Endothelial cell of umbilical vein (primary cell): Measurements from ENCODE around the gene CD48. TPM values are rescaled to one million over a fixed set of nuclear protein-coding genes. Genes with fewer than 3 reads are reported as not detected.

Experiments used
- BruUV-seq: library from RNA; stranded (reverse); fragments of 400-500 nt; replicated peaks from 2 replicates; lab custom pipeline; 2021; lab: Mats Ljungman, UMichigan
- CTCF ChIA-PET: fragments of 300-600, 350-600 bp; sonication (Branson Sonifier 250); formaldehyde crosslinking; loops from one replicate; lab custom pipeline; 2021; ENCODE audit warnings: antibody characterized with exemption, inconsistent platforms; lab: Charles Lee
- POLR2A ChIA-PET: fragments of 300-600, 350-600 bp; sonication (Branson Sonifier 250); formaldehyde crosslinking; loops from one replicate; lab custom pipeline; 2021; ENCODE audit warnings: antibody characterized with exemption, inconsistent platforms; lab: Charles Lee
- DNase-seq: peaks from one replicate; pipeline ENCODE4 v3.0.0-alpha.2; 2011; ENCODE audit warnings: low read depth, low spot score
- FAIRE-seq: peaks from 2 replicates; lab custom pipeline; 2011; peaks lifted over from hg19 to GRCh38; lab: Jason Lieb, UNC
- H2AFZ ChIP-seq: 2 replicates; pipeline ENCODE4 v1.6.0; 2012; ENCODE audit warnings: low read depth, low read length, control low read depth, inconsistent platforms
- H3K27ac ChIP-seq: 2 replicates; pipeline ENCODE4 v1.5.1; 2011; ENCODE audit warnings: low read depth, mild to moderate bottlenecking, control low read depth, low read length, moderate library complexity; ENCODE audit not compliant: insufficient read depth
- H3K27me3 ChIP-seq, 2 experiments: 2 replicates each; pipeline versions ENCODE4 v1.6.0 to v1.6.1; 2011; ENCODE audit warnings: low read length in 2 of 2, mixed read lengths in 1 of 2; ENCODE audit not compliant: control insufficient read depth in 2 of 2, insufficient read depth in 2 of 2
- H3K36me3 ChIP-seq, 2 experiments: 2 replicates in 1 of 2; 3 replicates in 1 of 2; pipeline ENCODE4 v1.5.1; 2011; ENCODE audit warnings: low read length in 2 of 2, mild to moderate bottlenecking in 1 of 2, moderate library complexity in 1 of 2; ENCODE audit not compliant: control insufficient read depth in 2 of 2, insufficient read depth in 2 of 2; ENCODE audit errors: extremely low read depth in 1 of 2
- H3K4me1 ChIP-seq: 3 replicates; pipeline ENCODE4 v1.5.1; 2011; ENCODE audit warnings: mild to moderate bottlenecking, low read length; ENCODE audit not compliant: control insufficient read depth, insufficient read depth; ENCODE audit errors: extremely low read depth
- H3K4me2 ChIP-seq: 2 replicates; pipeline ENCODE4 v1.6.1; 2011; ENCODE audit warnings: low read length, control low read depth, mixed read lengths; ENCODE audit not compliant: insufficient read depth
- H3K4me3 ChIP-seq, 3 experiments: fragments of 200-600 bp in 1 of 3; sonication (generic), shearing (Covaris generic) in 1 of 3; replicated peaks in 1 of 3; 2 replicates each; pipeline ENCODE4 v1.5.1; 2011 to 2016; ENCODE audit warnings: control low read depth in 3 of 3, low read length in 3 of 3, mild to moderate bottlenecking in 2 of 3, inconsistent platforms in 1 of 3, low read depth in 1 of 3, moderate library complexity in 1 of 3; ENCODE audit not compliant: insufficient read depth in 1 of 3
- H3K79me2 ChIP-seq: 2 replicates; pipeline ENCODE4 v1.6.0; 2012; ENCODE audit warnings: low read length, inconsistent platforms; ENCODE audit not compliant: control insufficient read depth, insufficient read depth
- H3K9ac ChIP-seq: replicated peaks from 2 replicates; pipeline ENCODE3; 2011; ENCODE audit warnings: low read length, control low read depth; ENCODE audit not compliant: insufficient read depth; ENCODE audit errors: extremely low read depth
- H3K9me1 ChIP-seq: replicated peaks from 3 replicates; pipeline ENCODE4 v1.6.0; 2011; ENCODE audit warnings: mild to moderate bottlenecking, low read length; ENCODE audit not compliant: control insufficient read depth, insufficient read depth; ENCODE audit errors: extremely low read depth
- H3K9me3 ChIP-seq: replicated peaks from 2 replicates; pipeline ENCODE4 v1.5.1; 2012; ENCODE audit warnings: low read length, inconsistent platforms; ENCODE audit not compliant: control insufficient read depth, insufficient read depth
- H4K20me1 ChIP-seq: replicated peaks from 2 replicates; pipeline ENCODE3; 2011; ENCODE audit warnings: mild to moderate bottlenecking, low read length; ENCODE audit not compliant: control insufficient read depth, insufficient read depth; ENCODE audit errors: extremely low read depth
- EZH2 ChIP-seq: IDR thresholded peaks from 2 replicates; pipeline ENCODE4 v1.6.1; 2012; ENCODE audit warnings: borderline replicate concordance, low read depth, mild to moderate bottlenecking, moderate library complexity, low read length, inconsistent platforms; ENCODE audit not compliant: severe bottlenecking
- FOS ChIP-seq: IDR thresholded peaks from 2 replicates; pipeline ENCODE4 v1.6.1; 2011; ENCODE audit warnings: mild to moderate bottlenecking, low read length, moderate library complexity, borderline replicate concordance; ENCODE audit not compliant: insufficient read depth
- GATA2 ChIP-seq: IDR thresholded peaks from 2 replicates; pipeline ENCODE4 v1.7.0; 2011; ENCODE audit warnings: low read depth, mild to moderate bottlenecking, moderate library complexity, mixed read lengths, low read length; ENCODE audit not compliant: insufficient read length, insufficient read depth
- JUN ChIP-seq: IDR thresholded peaks from 2 replicates; pipeline ENCODE4 v1.6.1; 2011; ENCODE audit warnings: borderline replicate concordance, low read depth; ENCODE audit not compliant: insufficient read length, insufficient read depth
- MAX ChIP-seq: IDR thresholded peaks from 2 replicates; pipeline ENCODE4 v1.6.1; 2011; ENCODE audit not compliant: insufficient read depth, insufficient read length
- MYC ChIP-seq: IDR thresholded peaks from one replicate; pipeline ENCODE4 v1.6.1; 2011; ENCODE audit warnings: mild to moderate bottlenecking, low read depth, low read length
- POLR2A ChIP-seq: IDR thresholded peaks from 2 replicates; pipeline ENCODE4 v1.6.1; 2012; ENCODE audit warnings: low read depth, mild to moderate bottlenecking, control low read depth, low read length
- POLR2AphosphoS5 ChIP-seq: IDR thresholded peaks from 2 replicates; pipeline ENCODE4 v1.6.1; 2012; ENCODE audit warnings: low read depth, mild to moderate bottlenecking, control low read depth, low read length, moderate library complexity; ENCODE audit not compliant: insufficient read depth
- dilution Hi-C: fragments of 300-500 bp; cut with MboI; formaldehyde crosslinking; loops from one replicate; pipeline ENCODE4 v1.15.0; 2019; ENCODE audit warnings: low sequenced_read_pairs; ENCODE audit not compliant: extremely low pct_ligation_motif_present
- intact Hi-C: fragments of 100-400 bp; cut with micrococcal nuclease; formaldehyde crosslinking; loops from one replicate; pipeline ENCODE4 v1.10.0; 2022
- polyA plus RNA-seq, 4 experiments: library from polyadenylated mRNA; depleted of rRNA in 3 of 4; stranded (reverse) in 3 of 4; unstranded in 1 of 4; fragments of >200 nt; gene quantifications; 2 replicates each; pipeline versions ENCODE4 v1.2.1 to v1.2.3, GENCODE V29; 2011 to 2012; ENCODE audit warnings: missing spikeins in 1 of 4
- total RNA-seq: library from RNA; stranded (reverse); gene quantifications from 2 replicates; pipeline ENCODE4 v1.2.3, GENCODE V29; 2021
- TF ChIP-seq, protein P1 (sequence below), 2 donors: IDR thresholded peaks; 1 replicate in 1 of 2; 2 replicates in 1 of 2; pipeline ENCODE4 v1.5.1; 2011; ENCODE audit warnings: low read length in 2 of 2, mild to moderate bottlenecking in 2 of 2, moderate library complexity in 2 of 2, control low read depth in 1 of 2, inconsistent platforms in 1 of 2, low read depth in 1 of 2; ENCODE audit not compliant: insufficient read depth in 1 of 2; ENCODE audit errors: extremely low read depth in 1 of 2

CD48 gene
- total and polyA plus RNA-seq, 2 donors (not counting 3 experiments of a cell fraction or from before 2014, with no cell fraction given), result not detected

- Histone ChIP-seq H2AFZ (no peak overlapping the region), H3K27ac (no peak overlapping the region), H3K36me3 (no peaks in the 10 kb centered on the region), H4K20me1 (no peaks in the 10 kb centered on the region), H3K9ac (no peak overlapping the region), H3K4me3 (no peak overlapping the region), H3K27me3 (peaks cover 4 to 7% of the 10 kb centered on the region in 2 experiments), H3K4me2 (no peak overlapping the region), H3K9me3 (no peaks in the 10 kb centered on the region), H3K9me1 (no peaks in the 10 kb centered on the region), H3K4me1 (no peaks in the 10 kb centered on the region), H3K79me2 (no peaks in the 10 kb centered on the region)
- CTCF ChIA-PET, result interaction anchor here (0.8 kb wide), 1 partner anchor 33 kb away, joined by 4 read pairs; no protein-coding TSS in a partner anchor
- POLR2A ChIA-PET, result no interaction called here
- intact Hi-C loops (no loop called here), dilution Hi-C loops (no loop called here)
- FAIRE-seq, result no peak
- TF ChIP-seq, protein P1, sequence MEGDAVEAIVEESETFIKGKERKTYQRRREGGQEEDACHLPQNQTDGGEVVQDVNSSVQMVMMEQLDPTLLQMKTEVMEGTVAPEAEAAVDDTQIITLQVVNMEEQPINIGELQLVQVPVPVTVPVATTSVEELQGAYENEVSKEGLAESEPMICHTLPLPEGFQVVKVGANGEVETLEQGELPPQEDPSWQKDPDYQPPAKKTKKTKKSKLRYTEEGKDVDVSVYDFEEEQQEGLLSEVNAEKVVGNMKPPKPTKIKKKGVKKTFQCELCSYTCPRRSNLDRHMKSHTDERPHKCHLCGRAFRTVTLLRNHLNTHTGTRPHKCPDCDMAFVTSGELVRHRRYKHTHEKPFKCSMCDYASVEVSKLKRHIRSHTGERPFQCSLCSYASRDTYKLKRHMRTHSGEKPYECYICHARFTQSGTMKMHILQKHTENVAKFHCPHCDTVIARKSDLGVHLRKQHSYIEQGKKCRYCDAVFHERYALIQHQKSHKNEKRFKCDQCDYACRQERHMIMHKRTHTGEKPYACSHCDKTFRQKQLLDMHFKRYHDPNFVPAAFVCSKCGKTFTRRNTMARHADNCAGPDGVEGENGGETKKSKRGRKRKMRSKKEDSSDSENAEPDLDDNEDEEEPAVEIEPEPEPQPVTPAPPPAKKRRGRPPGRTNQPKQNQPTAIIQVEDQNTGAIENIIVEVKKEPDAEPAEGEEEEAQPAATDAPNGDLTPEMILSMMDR (IDR thresholded peaks at IDR 0.05; ENCODE audit: extremely low read depth in 1 of 2, insufficient read depth in 1 of 2, low read depth in 1 of 2, low read length in 2 of 2), result no peak
- TF ChIP-seq JUN, result no peak
- TF ChIP-seq MYC, result no peak
- no peak for TF ChIP-seq MAX
- TF ChIP-seq FOS, result no peak
- TF ChIP-seq POLR2A, result no peak
- TF ChIP-seq EZH2, result no peak
- no peak for TF ChIP-seq GATA2
- TF ChIP-seq POLR2AphosphoS5, result no peak
- no TSS peak for BruUV-seq
- no peak for DNase-seq
Observed at GRCh38 chr1:160708118-160708517, 3.5 kb downstream of the CD48 start.
